GM12891 (cell line): ENCODE results near the gene WDR27.

Source experiments
- POLR2A ChIP-seq: IDR thresholded peaks from 2 replicates; pipeline ENCODE4 v1.6.1; 2011; ENCODE audit warnings: low read depth, low read length, control low read depth
- POLR2AphosphoS5 ChIP-seq: IDR thresholded peaks from 2 replicates; pipeline ENCODE4 v1.6.1; 2011; ENCODE audit warnings: low read depth, low read length, control low read depth
- SPI1 ChIP-seq: IDR thresholded peaks from 2 replicates; pipeline ENCODE4 v1.6.1; 2011; ENCODE audit warnings: low read depth, low read length, control low read depth
- TAF1 ChIP-seq: IDR thresholded peaks from 2 replicates; pipeline ENCODE4 v1.6.1; 2011; ENCODE audit warnings: low read depth, low read length, control low read depth

- no peak for TF ChIP-seq POLR2A
- no peak for TF ChIP-seq POLR2AphosphoS5
- no peak for TF ChIP-seq SPI1
- no peak for TF ChIP-seq TAF1
These were observed 5.9 kb upstream of the WDR27 start for GRCh38 chr6:169707772-169708171.
